Activated CD8-positive, alpha-beta memory T cell treated with anti-CD3 and anti-CD28 coated beads, Interleukin-2, amount 50 U/mL, for 24 hours (primary cell): ENCODE measurements around the gene CCDC146.
"Not testable (repeated sequence)": the region's sequence is repeated elsewhere in the genome, so short reads cannot be mapped to it uniquely, and the experiment has no call there.

Experiments
- DNase-seq: peaks from one replicate; pipeline ENCODE4 v3.0.0-alpha.2; 2020; ENCODE audit errors: extremely low read depth

Gene CCDC146

GRCh38 chr7:77121860-77122681, at the start of gene CCDC146:
TSS of gene CCDC146 (plus strand) at chr7:77122615. CDS start at chr7:77167669, 45,054 bp downstream.
- DNase-seq, result peak; percentile 91

- not testable (repeated sequence) for DNase-seq
Observed at GRCh38 chr7:77074786-77075396, 47.5 kb upstream of the CCDC146 start.

- not testable (repeated sequence) for DNase-seq
Observed at GRCh38 chr7:77077060-77077459, 45.4 kb upstream of the CCDC146 start.

GRCh38 chr7:77079112-77079511, 43.3 kb upstream of the CCDC146 start:
- not testable (repeated sequence) for DNase-seq

- DNase-seq, result not testable (repeated sequence)
Observed at GRCh38 chr7:77079624-77080023, 42.8 kb upstream of the CCDC146 start.

GRCh38 chr7:77080236-77080635, 42.2 kb upstream of the CCDC146 start:
- not testable (repeated sequence) for DNase-seq

- DNase-seq, result not testable (repeated sequence)
Observed at GRCh38 chr7:77082192-77082591, 40.2 kb upstream of the CCDC146 start.

GRCh38 chr7:77092301-77092700, 30.1 kb upstream of the CCDC146 start:
- DNase-seq, result not testable (repeated sequence)

- not testable (repeated sequence) for DNase-seq
Observed at GRCh38 chr7:77100501-77100900, 21.9 kb upstream of the CCDC146 start.

GRCh38 chr7:77101187-77101586, 21.2 kb upstream of the CCDC146 start:
- DNase-seq, result not testable (repeated sequence)

GRCh38 chr7:77102671-77103070, 19.7 kb upstream of the CCDC146 start:
- DNase-seq, result not testable (repeated sequence)

- not testable (repeated sequence) for DNase-seq
Observed at GRCh38 chr7:77105904-77106303, 16.5 kb upstream of the CCDC146 start.

- not testable (repeated sequence) for DNase-seq
Observed at GRCh38 chr7:77107659-77108058, 14.8 kb upstream of the CCDC146 start.

- DNase-seq, result not testable (repeated sequence)
Observed at GRCh38 chr7:77108362-77108761, 14.1 kb upstream of the CCDC146 start.

GRCh38 chr7:77112719-77113306, 9.6 kb upstream of the CCDC146 start:
- DNase-seq, result not testable (repeated sequence)

- not testable (repeated sequence) for DNase-seq
Observed at GRCh38 chr7:77125486-77125885, 3.1 kb downstream of the CCDC146 start.

- not testable (repeated sequence) for DNase-seq
Observed at GRCh38 chr7:77127009-77127408, 4.6 kb downstream of the CCDC146 start.

GRCh38 chr7:77128582-77129410, 6.4 kb downstream of the CCDC146 start:
- DNase-seq, result not testable (repeated sequence)

- DNase-seq, result not testable (repeated sequence)
Observed at GRCh38 chr7:77131781-77132180, 9.4 kb downstream of the CCDC146 start.

GRCh38 chr7:77138668-77139067, 16.3 kb downstream of the CCDC146 start:
- DNase-seq, result not testable (repeated sequence)

- not testable (repeated sequence) for DNase-seq
Observed at GRCh38 chr7:77140291-77140690, 17.9 kb downstream of the CCDC146 start.

- not testable (repeated sequence) for DNase-seq
Observed at GRCh38 chr7:77152232-77152631, 29.8 kb downstream of the CCDC146 start.
